GM19397 (cell line): ENCODE results near the gene FAM228A.
"Not testable (repeated sequence)": the region's sequence is repeated elsewhere in the genome, so short reads cannot be mapped to it uniquely, and the experiment has no call there.

Source experiments
- ATAC-seq: cut with Tn5 transposase; IDR thresholded peaks from one replicate; pipeline ENCODE4 v1.9.1; 2021; ENCODE audit warnings: mild to moderate bottlenecking, moderate library complexity; ENCODE audit not compliant: unreplicated experiment

The FAM228A gene

GRCh38 chr2:24174851-24175277 is at the start of gene FAM228A:
FAM228A (plus strand) TSS chr2:24175053; CDS start chr2:24175481, 428 bp downstream.
- no peak for ATAC-seq

- no peak for ATAC-seq
Observed at GRCh38 chr2:24125956-24126355, 48.9 kb upstream of the FAM228A start.

DNA sequence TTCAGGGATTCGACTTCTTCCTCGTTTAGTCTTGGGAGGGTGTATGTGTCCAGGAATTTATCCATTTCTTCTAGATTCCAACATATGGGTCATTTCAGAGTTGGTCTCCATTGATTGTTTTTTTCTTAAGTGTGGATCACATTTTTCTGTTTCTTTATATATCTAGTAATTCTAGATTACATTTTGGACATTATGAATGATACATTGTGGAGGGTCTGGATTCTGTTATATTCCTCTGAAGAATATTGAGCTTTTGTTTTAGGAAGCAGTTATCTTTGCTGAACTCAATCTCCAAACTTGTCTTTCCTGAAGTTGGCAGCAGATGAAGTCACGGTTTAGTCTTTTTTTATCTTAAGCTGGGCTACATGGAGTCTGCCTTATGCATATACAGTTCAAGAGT is 42.3 kb upstream of the FAM228A start:
- no peak for ATAC-seq

DNA sequence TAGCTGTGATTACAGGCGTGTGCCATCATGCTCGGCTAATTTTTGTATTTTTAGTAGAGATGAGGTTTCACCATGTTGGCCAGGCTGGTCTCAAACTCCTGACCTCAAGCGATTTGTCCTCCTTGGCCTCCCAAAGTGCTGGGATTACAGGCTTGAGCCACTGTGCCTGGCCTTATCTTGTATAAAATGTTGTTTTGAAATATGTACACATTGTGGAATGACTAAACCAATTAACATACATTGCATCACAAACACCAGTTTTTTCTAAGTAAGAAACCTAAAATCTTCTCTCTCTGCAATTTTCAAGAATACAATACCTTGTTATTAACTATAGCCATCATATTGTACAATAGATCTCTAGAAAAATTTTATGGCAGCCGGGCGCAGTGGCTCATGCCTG is 34.5 kb upstream of the FAM228A start:
- ATAC-seq = not testable (repeated sequence)

- ATAC-seq = no peak
Observed at GRCh38 chr2:24147364-24147763, 27.5 kb upstream of the FAM228A start.

- ATAC-seq = no peak
Observed at GRCh38 chr2:24152413-24153197, 22.2 kb upstream of the FAM228A start.

GRCh38 chr2:24153478-24153877 is 21.4 kb upstream of the FAM228A start:
- no peak for ATAC-seq

DNA sequence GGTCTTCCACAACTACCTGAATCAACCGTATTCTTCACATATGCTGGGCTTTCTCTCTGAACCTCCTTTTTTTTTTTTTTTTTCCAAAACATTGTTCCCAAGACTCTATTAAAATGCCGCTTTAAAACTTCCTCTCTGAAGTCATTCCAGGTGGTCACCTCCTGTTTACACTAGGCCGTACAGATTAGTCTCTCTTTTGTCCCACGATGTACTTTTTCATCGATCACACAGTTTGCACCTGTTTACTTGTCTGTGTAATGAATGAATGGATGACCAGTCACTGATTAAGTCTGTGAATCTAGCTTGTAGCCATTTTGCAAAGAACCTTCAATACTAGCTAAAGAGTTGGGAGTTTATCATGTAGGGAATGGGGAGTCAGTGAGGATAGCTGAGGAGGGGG is 16.7 kb upstream of the FAM228A start:
- no peak for ATAC-seq

GRCh38 chr2:24159708-24160107 is 15.1 kb upstream of the FAM228A start:
- ATAC-seq = no peak

DNA sequence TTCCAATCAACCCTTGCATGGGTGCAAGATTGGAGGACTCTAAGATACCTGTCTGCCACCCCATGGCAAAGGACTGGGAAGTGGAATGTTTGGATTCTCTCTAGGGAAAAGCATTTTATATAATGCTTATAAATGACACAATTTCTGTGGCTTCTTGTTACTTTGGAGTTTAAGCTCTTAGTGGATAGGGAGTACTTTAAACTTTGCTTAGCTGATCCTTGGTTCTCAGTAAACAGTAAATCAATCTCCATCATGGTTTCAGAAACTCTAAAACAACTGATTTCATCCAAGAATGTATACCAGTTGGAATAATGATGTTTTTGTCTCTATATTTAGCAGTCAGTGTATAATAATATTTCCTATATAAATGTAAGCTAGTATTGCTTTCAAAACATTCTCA is 14.1 kb upstream of the FAM228A start:
- ATAC-seq = no peak

- ATAC-seq = no peak
Observed at GRCh38 chr2:24162494-24162893, 12.4 kb upstream of the FAM228A start.

DNA sequence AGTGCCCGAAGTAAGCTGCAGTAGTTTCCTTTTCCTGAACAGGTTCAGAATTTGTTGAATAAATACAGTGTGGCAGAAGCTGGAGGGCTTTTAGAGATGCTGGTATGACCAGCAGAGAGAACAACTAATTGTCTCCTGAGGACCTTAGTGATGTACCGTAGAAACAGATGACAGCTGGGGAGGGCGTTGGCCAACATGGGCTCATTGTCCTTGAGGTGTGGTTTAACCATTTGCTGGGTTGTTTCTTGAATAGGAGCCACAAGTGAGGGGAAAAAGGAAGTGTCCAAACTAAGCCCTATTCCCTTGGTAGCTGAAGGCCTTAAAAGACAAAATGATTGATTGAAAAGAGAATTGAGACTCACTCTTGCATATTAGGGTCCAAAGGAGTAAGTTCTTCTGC is 11.7 kb upstream of the FAM228A start:
- ATAC-seq = no peak

- no peak for ATAC-seq
Observed at GRCh38 chr2:24163601-24164000, 11.3 kb upstream of the FAM228A start.

- peak; percentile 72 for ATAC-seq
Observed at GRCh38 chr2:24164416-24164973, 10.4 kb upstream of the FAM228A start.

- no peak for ATAC-seq
Observed at GRCh38 chr2:24169023-24169422, 5.8 kb upstream of the FAM228A start.

- ATAC-seq = no peak
Observed at GRCh38 chr2:24175631-24176187, 856 bp downstream of the FAM228A start.

GRCh38 chr2:24176326-24176725 is 1.5 kb downstream of the FAM228A start:
- ATAC-seq = no peak

DNA sequence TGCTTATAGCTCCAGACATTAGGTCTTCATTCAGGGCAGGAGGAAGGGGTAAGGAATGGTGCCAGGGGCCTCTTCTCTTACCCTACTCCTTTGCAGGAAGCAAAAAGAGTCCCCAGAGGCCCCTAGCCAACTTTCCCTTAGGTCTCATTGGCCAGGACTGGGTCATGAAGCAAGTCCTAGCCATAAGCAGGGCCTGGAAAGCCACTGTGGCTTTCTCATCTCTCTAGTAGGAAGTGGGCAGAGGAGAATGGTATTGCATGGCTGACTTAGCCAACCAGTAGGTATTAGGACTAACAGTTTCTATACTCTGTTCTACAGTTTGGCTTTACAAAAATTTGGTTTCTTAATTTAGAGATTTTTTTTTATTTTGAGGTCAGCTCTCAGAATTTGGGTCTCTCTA is 4.8 kb downstream of the FAM228A start:
- ATAC-seq = no peak

- ATAC-seq = no peak
Observed at GRCh38 chr2:24181849-24182248, 7.0 kb downstream of the FAM228A start.

GRCh38 chr2:24182507-24182906 is 7.7 kb downstream of the FAM228A start:
- ATAC-seq = no peak

GRCh38 chr2:24183366-24184069 is 8.7 kb downstream of the FAM228A start:
- no peak for ATAC-seq

- no peak for ATAC-seq
Observed at GRCh38 chr2:24189551-24189950, 14.7 kb downstream of the FAM228A start.
